RCC 7860 (cell line): ENCODE results near the gene MAN2A2.
"Not testable (repeated sequence)": the region's sequence is repeated elsewhere in the genome, so short reads cannot be mapped to it uniquely, and the experiment has no call there.

Experiments
- DNase-seq: peaks from one replicate; pipeline ENCODE4 v3.0.0-alpha.2; 2015; ENCODE audit warnings: low spot score
- FAIRE-seq: peaks from 2 replicates; lab custom pipeline; 2012; peaks lifted over from hg19 to GRCh38; lab: Jason Lieb, UNC

MAN2A2 gene

GRCh38 chr15:90871139-90871715, 31.9 kb upstream of the MAN2A2 start:
- no peak for FAIRE-seq

GRCh38 chr15:90871716-90872485, 31.2 kb upstream of the MAN2A2 start:
- DNase-seq (no peak), FAIRE-seq (no peak)

More at GRCh38 chr15:90871139-90871715, 31.9 kb upstream of the MAN2A2 start:
- no peak for DNase-seq

DNA sequence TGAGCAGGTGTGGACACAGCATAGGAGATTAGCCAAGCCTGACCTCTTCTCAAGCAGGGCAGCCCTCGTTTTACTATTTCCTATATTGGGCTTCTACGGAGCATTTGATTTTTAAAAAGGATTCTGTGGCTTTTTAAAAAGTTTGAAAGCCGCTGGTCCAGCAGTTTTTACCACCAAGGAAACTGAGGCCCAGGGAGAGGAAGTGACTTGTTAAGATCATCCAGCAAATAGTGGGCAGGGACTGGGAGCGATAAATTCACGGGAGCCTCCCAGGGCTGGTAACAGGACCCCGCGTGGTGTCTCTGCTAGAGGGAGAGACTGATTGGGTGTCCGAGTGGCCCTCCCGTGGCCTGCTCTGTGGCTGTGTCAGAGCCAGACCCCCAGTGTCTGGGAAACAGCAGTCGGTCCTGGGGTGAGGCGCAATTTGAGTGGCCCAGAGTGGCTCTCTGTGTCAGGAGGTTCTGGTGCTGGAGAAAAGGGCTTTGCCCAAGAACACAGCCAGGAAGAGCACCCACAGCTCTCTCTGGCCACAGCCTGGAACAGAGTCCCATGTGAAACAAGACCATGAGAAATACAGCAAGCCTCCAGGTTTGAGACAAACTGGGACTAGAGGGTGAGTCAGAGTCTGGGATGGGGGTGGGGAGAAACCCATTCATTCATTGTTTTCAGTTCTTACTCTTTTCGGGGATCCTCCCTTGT, 30.5 kb upstream of the MAN2A2 start:
- DNase-seq: peak; percentile 54
- FAIRE-seq: no peak

DNA sequence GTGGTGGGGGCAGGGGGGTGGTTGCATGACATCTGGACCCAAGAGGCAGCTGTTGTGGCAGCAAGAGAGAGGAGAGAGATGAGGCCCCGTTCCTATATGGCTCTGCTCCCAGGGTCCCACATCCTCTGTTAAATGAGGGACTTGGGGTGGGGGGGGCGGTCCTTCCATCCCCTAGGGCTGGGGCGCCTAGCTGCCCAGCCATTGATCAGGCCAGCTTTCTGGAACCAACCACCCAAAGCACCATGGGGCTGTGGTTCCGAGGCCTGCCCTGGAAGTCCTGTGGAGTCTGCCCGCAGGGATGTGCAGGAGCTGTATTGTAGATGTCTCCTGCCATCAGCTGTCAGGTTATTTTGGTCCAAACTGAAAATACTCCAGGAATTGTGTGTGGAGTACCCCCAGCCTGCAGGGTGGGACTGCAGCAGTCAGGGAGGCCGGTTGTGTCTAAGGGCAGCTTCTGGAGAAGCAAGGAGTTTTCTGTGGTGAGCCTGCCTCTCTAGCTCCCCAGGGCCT, 29.6 kb upstream of the MAN2A2 start:
- FAIRE-seq (no peak), DNase-seq (no peak)

DNA sequence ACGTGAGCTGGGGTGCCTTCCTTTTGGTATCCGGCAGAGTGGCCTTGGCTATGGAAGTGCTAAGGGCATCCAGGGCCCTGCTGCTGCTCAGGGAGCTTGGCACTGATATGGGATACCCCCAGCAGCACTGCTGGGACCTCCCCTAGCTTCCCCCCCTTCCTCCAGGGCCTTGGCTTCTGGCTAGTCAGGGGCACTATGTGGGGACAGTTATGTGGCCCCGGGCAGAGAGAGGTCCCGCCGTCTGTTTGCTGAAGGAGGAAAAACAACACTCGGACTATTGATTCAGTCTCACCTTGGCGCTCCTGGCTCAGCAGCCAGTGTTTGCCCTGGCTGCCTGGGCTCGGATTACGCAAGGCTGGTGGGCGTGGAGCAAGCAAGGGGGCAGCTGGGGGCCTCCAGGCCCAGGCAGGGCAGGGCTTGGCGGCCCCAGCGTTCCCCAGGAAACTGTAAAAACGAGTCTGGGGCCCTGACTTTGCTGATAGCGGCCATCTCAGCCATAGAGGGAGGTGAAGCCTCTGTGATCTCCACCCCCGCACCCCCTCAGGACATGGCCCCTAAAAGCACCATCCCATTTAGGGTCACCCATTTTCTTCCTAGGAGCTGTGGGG, 29.0 kb upstream of the MAN2A2 start:
- FAIRE-seq: no peak

DNA sequence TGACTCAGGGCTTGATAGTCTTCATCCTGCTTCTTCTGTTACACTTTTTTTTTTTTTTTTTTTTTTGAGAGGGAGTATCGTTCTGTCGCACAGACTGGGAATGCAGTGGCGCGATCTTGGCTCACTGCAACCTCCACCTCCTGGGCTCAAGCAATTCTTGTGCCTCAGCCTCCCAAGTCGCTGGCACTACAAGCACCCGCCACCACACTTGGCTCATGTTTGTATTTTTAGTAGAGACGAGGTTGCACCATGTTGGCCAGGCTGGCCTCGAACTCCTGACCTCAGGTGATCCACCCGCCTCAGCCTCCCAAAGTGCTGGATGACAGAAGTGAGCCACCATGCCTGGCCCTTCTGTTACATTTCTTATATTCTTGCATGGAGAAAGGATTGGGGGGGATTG, 28.1 kb upstream of the MAN2A2 start:
- not testable (repeated sequence) for FAIRE-seq, DNase-seq

More for the DNA sequence above, 29.0 kb upstream of the MAN2A2 start:
- DNase-seq: no peak

DNA sequence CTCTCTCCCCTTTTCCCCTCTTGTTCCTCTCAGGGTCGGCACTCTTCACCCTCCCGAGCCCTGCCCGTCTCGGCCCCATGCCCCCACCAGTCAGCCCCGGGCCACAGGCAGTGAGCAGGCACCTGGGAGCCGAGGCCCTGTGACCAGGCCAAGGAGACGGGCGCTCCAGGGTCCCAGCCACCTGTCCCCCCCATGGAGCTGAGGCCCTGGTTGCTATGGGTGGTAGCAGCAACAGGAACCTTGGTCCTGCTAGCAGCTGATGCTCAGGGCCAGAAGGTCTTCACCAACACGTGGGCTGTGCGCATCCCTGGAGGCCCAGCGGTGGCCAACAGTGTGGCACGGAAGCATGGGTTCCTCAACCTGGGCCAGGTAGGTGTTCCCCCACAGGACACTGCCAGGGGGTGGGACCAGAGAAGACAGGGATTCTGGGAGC, 27.5 kb upstream of the MAN2A2 start:
- FAIRE-seq (no peak), DNase-seq (no peak)

GRCh38 chr15:90876046-90876445, 27.1 kb upstream of the MAN2A2 start:
- no peak for FAIRE-seq
- DNase-seq: no peak

GRCh38 chr15:90876512-90877170, 26.5 kb upstream of the MAN2A2 start:
- DNase-seq: no peak
- no peak for FAIRE-seq

DNA sequence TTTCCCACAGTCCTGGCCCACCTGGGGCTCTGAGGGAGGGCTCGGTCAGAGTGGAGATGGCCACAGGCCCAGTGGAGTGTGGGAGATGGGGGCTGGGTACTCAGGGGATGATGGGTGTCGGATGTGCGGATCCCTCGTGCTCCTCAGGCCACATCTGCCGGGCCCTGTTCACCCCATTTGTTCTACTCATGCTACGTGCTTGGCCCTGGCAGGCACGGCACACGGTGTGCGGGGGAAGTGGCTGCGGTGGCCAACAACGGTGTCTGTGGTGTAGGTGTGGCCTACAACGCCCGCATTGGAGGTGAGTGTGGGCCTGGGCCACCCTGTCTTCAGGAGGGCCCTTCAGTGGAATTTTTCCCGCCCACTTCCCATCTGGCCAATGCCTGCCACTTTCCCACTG, 25.8 kb upstream of the MAN2A2 start:
- FAIRE-seq: no peak

DNA sequence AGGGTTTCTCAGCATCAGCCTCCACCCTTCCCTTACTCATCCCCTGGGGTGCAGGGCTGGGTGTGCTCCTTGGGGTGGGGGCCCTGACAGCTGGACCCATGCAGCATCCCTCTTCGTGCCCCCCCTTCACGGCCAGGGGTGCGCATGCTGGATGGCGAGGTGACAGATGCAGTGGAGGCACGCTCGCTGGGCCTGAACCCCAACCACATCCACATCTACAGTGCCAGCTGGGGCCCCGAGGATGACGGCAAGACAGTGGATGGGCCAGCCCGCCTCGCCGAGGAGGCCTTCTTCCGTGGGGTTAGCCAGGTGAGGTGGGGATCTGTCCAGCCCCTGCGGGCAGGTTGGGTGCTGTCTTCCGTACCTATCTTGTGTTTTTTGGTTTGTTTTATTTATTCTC, 25.1 kb upstream of the MAN2A2 start:
- DNase-seq (no peak), FAIRE-seq (no peak)

More for the DNA sequence above, 25.8 kb upstream of the MAN2A2 start:
- DNase-seq: no peak

- DNase-seq (no peak), FAIRE-seq (no peak)
Observed at GRCh38 chr15:90878660-90879059, 24.4 kb upstream of the MAN2A2 start.

GRCh38 chr15:90879730-90880366, 23.3 kb upstream of the MAN2A2 start:
- no peak for FAIRE-seq
- DNase-seq: no peak

GRCh38 chr15:90880381-90881145, 22.5 kb upstream of the MAN2A2 start:
- FAIRE-seq (no peak), DNase-seq (no peak)

DNA sequence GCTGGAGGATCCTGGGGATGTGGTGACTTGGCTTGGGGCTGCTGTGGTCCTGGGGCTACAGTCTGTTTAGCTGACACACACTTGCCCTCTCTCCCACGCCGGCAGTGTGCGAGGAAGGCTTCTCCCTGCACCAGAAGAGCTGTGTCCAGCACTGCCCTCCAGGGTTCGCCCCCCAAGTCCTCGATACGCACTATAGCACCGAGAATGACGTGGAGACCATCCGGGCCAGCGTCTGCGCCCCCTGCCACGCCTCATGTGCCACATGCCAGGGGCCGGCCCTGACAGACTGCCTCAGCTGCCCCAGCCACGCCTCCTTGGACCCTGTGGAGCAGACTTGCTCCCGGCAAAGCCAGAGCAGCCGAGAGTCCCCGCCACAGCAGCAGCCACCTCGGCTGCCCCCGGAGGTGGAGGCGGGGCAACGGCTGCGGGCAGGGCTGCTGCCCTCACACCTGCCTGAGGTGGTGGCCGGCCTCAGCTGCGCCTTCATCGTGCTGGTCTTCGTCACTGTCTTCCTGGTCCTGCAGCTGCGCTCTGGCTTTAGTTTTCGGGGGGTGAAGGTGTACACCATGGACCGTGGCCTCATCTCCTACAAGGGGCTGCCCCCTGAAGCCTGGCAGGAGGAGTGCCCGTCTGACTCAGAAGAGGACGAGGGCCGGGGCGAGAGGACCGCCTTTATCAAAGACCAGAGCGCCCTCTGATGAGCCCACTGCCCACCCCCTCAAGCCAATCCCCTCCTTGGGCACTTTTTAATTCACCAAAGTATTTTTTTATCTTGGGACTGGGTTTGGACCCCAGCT, 21.7 kb upstream of the MAN2A2 start:
- DNase-seq (no peak), FAIRE-seq (no peak)

DNA sequence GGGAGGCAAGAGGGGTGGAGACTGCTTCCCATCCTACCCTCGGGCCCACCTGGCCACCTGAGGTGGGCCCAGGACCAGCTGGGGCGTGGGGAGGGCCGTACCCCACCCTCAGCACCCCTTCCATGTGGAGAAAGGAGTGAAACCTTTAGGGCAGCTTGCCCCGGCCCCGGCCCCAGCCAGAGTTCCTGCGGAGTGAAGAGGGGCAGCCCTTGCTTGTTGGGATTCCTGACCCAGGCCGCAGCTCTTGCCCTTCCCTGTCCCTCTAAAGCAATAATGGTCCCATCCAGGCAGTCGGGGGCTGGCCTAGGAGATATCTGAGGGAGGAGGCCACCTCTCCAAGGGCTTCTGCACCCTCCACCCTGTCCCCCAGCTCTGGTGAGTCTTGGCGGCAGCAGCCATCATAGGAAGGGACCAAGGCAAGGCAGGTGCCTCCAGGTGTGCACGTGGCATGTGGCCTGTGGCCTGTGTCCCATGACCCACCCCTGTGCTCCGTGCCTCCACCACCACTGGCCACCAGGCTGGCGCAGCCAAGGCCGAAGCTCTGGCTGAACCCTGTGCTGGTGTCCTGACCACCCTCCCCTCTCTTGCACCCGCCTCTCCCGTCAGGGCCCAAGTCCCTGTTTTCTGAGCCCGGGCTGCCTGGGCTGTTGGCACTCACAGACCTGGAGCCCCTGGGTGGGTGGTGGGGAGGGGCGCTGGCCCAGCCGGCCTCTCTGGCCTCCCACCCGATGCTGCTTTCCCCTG, 21.0 kb upstream of the MAN2A2 start:
- FAIRE-seq (no peak), DNase-seq (no peak)

DNA sequence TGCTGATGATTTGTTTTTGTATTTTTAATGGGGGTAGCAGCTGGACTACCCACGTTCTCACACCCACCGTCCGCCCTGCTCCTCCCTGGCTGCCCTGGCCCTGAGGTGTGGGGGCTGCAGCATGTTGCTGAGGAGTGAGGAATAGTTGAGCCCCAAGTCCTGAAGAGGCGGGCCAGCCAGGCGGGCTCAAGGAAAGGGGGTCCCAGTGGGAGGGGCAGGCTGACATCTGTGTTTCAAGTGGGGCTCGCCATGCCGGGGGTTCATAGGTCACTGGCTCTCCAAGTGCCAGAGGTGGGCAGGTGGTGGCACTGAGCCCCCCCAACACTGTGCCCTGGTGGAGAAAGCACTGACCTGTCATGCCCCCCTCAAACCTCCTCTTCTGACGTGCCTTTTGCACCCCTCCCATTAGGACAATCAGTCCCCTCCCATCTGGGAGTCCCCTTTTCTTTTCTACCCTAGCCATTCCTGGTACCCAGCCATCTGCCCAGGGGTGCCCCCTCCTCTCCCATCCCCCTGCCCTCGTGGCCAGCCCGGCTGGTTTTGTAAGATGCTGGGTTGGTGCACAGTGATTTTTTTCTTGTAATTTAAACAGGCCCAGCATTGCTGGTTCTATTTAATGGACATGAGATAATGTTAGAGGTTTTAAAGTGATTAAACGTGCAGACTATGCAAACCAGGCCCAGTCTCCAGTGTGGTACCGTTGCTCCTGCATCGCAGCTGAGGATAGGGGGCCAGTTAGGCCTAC, 20.1 kb upstream of the MAN2A2 start:
- FAIRE-seq: no peak
- no peak for DNase-seq
